SK-N-DZ (cell line): ENCODE measurements around the gene JAKMIP2.
"Not testable (repeated sequence)": the region's sequence is repeated elsewhere in the genome, so short reads cannot be mapped to it uniquely, and the experiment has no call there.

ENCODE experiments used
- DNase-seq: peaks from one replicate; pipeline ENCODE4 v3.0.0-alpha.2; 2015; ENCODE audit warnings: low spot score

JAKMIP2 gene

GRCh38 chr5:147659166-147659929 lies 123.2 kb downstream of the JAKMIP2 start:
- no peak for DNase-seq

- no peak for DNase-seq
Measured at GRCh38 chr5:147658293-147658932, 124.1 kb downstream of the JAKMIP2 start.

GRCh38 chr5:147648597-147648996 lies 133.9 kb downstream of the JAKMIP2 start:
- no peak for DNase-seq

GRCh38 chr5:147645197-147645596 lies 137.3 kb downstream of the JAKMIP2 start:
- no peak for DNase-seq

GRCh38 chr5:147644460-147644859 lies 138.1 kb downstream of the JAKMIP2 start:
- no peak for DNase-seq

GRCh38 chr5:147643142-147643541 lies 139.4 kb downstream of the JAKMIP2 start:
- no peak for DNase-seq

GRCh38 chr5:147642666-147643065 lies 139.9 kb downstream of the JAKMIP2 start:
- DNase-seq = no peak

- DNase-seq = no peak
Measured at GRCh38 chr5:147639321-147639720, 143.2 kb downstream of the JAKMIP2 start.

- no peak for DNase-seq
Measured at GRCh38 chr5:147636729-147636984, 145.9 kb downstream of the JAKMIP2 start.

- no peak for DNase-seq
Measured at GRCh38 chr5:147635882-147636728, 146.4 kb downstream of the JAKMIP2 start.

GRCh38 chr5:147635439-147635838 lies 147.1 kb downstream of the JAKMIP2 start:
- not testable (repeated sequence) for DNase-seq

- no peak for DNase-seq
Measured at GRCh38 chr5:147633173-147633572, 149.4 kb downstream of the JAKMIP2 start.

GRCh38 chr5:147631428-147632003 lies 151.0 kb downstream of the JAKMIP2 start:
- DNase-seq = no peak

- no peak for DNase-seq
Measured at GRCh38 chr5:147629196-147629595, 153.3 kb downstream of the JAKMIP2 start.

- DNase-seq = peak; percentile 74
Measured at GRCh38 chr5:147628058-147628895, 154.3 kb downstream of the JAKMIP2 start.

GRCh38 chr5:147626464-147626863 lies 156.1 kb downstream of the JAKMIP2 start:
- DNase-seq = no peak

- no peak for DNase-seq
Measured at GRCh38 chr5:147621016-147621415, 161.5 kb downstream of the JAKMIP2 start.

- DNase-seq = no peak
Measured at GRCh38 chr5:147619281-147619878, 163.1 kb downstream of the JAKMIP2 start.

GRCh38 chr5:147617711-147618350 lies 164.7 kb downstream of the JAKMIP2 start:
- DNase-seq = no peak

GRCh38 chr5:147617191-147617606 lies 165.3 kb downstream of the JAKMIP2 start:
- no peak for DNase-seq
